ENCODE data around the gene ATAD1.
"Not testable (repeated sequence)": the region's sequence is repeated elsewhere in the genome, so short reads cannot be mapped to it uniquely, and the experiment has no call there.

ATAD1 gene

DNA sequence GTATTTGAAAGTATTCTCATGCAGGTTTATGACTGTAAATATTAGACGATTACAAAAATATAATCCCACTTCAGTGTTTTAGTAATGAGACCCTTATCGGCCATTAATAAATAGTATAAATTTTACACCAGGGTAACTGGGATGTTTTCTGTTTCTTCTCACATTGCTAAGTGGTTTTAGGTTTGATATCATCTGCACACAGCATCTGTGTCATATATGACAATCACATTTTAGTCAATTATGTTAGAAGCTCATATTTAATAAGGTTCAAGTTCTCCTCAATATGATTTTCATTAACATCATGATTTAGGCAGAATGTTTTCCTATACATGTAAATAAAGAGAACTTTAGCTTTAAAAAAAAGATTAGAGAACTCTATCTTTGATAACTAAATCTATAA lies 66.8 kb downstream of the ATAD1 start:
- DNase-seq, result no peak

DNA sequence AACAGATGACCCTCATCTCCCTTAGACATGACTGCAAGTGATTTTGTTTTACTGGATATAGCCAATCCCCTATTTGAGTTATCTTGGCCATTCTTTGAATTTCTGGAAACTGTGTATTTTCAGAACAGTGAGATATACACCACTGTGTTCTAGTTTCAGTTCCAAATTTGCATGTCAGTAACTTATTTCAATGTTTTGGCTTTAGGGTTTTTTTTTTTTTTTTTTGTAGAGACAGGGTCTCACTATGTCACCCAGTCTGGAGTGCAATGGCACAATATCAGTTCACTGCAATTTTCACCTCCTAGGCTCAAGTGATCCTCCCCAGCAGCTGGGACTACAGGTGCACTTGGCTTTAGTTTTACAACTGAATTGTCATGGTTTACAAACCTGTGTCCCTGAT lies 67.2 kb downstream of the ATAD1 start:
- DNase-seq, result no peak

DNA sequence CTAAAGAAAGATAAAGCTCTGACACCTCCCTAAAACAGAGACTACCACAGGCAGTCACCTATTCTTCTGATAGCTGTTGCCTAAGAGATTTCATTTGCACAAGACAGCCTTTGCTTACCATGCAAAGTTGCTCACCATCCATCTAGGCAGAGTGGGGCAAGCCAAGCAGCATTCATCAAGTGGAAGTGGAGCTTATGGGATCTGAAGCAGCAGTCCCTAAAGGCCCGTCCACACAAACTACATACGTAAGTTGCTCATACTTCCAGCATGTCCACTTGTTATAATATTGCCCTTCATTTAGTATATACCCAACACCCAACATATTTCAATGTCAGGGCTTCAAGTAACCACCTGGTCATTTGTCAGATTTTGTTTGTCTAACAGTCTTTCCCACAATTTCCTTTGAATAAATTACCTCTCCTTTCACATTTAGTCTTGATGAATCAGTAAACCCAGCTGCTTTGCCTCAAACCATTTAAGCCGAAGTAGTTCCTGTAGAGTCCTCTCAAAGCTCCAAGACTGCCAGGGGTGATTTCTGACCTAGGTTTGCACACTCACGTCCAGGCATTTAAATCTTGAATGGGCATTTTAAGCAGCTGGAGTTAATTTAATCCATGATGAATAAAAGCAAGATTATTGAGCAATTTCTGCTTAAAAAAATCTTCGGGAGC lies 67.9 kb downstream of the ATAD1 start:
- no peak for DNase-seq

DNA sequence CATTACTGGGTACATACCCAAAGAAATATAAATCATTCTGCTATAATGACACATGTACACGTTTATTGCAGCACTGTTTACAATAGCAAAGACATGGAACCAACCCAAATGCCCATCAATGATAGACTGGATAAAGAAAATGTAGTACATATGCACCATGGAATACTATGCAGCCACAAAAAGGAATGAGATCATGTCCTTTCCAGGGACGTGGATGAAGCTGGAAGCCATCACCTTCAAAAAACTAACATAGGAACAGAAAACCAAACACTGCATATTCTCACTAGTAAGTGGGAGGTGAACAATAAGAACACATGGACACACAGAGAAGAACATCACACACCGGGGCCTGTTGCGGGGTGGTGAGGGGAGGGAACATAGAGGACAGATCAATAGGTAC lies 69.8 kb downstream of the ATAD1 start:
- DNase-seq, result not testable (repeated sequence)

DNA sequence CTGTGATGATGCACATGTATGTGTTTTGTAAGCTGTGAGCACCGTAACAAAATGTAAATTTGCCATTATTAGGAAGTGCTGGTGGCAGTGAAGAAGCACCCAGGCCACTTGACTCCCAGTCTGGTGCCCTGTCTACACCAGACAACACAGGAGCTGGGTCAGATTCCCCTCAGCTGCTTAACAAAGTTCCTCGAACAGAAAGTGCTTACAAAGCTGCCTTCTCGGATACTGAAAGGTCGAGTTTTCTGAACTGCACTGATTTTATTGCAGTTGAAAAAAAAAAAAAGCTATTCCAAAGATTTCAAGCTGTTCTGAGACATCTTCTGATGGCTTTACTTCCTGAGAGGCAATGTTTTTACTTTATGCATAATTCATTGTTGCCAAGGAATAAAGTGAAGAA lies 71.1 kb downstream of the ATAD1 start:
- no peak for DNase-seq

DNA sequence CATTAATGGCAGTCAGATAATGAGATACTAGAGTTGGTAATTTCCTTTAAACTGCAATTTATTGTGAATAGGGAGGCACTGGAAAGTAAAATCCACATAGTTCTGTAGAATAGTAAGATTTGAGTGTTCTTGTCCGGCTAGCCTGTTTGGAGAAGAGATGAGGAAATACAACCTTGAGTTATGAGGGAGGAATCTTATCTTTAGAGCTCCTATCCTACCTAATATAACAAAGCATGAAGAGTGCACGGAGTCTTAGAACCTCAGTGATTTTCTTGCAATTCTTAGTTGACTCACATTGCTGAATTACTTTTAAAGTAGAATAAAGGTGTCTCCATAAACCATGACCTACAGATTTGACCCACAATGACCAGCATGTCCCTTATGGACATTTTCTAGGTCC lies 73.4 kb downstream of the ATAD1 start:
- no peak for DNase-seq

DNA sequence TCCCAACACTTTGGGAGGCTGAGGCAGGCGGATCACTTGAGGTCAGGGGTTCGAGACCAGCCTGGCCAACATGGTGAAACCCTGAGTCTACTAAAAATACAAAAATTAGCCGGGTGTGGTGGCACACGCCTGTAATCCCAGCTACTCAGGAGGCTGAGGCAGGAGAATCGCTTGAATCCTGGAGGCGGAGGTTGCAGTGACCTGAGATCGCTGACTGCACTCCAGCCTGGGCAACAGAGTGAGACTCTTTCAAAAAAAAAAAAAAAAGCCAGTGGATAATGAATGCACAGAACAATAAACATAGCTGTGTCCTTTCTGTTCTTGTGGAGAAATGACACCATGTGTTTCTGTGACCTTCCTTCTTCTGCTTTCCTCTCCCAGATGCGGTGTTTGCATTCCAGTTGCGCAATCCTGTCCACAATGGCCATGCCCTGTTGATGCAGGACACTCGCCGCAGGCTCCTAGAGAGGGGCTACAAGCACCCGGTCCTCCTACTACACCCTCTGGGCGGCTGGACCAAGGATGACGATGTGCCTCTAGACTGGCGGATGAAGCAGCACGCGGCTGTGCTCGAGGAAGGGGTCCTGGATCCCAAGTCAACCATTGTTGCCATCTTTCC lies 74.9 kb downstream of the ATAD1 start:
- DNase-seq, result not testable (repeated sequence)

DNA sequence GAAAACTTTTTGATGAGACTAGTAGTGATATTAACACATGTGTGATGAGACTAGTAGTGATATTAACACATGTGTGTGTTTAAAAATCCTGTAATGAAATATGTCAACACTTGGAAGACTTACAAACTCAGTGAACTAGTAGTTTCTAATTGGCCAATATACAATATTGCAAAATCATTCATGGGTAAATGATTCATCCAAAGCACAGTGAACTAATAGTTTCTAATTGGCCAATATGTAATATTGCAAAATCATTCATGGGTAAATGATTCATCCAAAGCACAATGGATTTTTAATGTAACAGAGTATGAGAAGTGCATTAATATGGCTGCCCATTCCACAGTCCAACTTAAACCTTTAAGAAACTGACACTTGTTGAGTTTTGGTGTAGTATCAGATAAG lies 77.8 kb downstream of the ATAD1 start:
- DNase-seq, result no peak

DNA sequence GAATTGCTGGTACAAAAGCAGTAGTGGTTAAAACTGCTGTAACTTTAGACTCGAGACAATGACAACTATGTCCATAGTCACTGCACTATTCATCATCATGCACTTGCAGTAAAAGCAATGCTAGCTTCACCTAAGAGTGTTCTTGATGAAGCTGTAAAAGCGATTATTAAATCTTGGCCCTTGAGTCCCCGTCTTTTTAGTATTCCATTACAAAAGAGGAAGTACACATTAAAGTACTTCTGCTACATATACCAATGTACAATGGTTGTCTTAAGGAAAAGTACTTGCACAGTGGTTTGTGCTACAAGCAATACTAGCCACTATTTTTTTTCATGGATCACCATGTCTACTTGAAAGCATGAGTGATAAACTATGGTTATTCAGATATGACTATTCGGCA lies 78.3 kb downstream of the ATAD1 start:
- no peak for DNase-seq

DNA sequence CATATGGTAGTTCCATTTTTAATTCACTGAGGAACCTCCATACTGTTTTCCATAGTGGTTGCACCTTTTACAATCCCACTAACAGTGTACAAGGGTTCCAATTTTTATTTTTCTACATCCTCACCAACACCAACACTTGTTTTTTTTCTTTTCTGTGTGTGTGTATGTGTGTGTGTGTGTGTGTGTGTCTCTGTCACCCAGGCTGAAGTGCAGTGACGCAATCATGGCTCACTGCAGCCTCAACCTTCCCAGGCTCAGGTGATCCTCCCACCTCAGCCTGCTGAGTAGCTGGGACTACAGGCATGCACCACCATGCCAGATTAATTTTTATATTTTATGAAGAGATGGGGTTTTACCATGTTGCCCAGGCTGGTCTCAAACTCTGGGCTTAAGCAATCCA lies 79.8 kb downstream of the ATAD1 start:
- not testable (repeated sequence) for DNase-seq

DNA sequence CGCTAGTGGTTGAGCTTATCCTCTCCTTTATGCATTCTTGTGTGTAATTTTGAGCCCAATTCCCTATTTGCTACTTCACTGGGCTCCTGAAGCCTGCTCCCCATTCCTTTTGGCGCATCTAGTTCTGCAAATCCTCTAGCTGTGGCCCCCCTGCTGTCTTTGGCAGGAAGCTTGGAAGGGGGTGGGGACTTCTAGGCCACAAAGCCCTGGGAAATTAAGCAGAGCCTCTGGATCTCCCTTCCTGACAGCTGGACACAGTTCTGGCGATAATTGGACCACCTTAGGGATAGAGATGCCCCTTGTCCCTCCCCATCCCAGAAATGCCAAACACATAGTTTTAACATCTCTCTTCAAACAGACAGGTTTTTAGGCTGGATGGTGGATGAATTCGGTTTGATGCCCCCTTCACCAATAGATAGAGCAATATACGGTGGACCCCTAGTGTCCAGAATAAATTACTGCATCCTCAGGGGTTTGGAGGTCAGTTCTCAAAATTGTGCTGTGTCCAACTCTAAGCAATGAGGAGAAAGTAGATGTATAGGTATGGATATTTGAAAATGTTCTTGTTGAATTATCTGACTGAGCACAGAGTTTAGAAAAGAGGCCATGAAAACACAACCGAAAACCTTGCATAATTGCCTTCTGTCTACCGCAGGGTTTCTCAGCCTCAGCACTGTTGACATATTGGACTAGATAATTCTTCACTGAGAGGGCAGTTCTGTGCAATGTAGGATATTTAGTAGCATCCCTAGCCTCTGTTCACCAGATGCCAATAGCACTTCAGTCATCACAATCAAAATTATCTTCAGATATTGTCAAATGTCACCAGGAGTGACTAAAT lies 82.8 kb downstream of the ATAD1 start:
- DNase-seq, result peak; percentile 11

DNA sequence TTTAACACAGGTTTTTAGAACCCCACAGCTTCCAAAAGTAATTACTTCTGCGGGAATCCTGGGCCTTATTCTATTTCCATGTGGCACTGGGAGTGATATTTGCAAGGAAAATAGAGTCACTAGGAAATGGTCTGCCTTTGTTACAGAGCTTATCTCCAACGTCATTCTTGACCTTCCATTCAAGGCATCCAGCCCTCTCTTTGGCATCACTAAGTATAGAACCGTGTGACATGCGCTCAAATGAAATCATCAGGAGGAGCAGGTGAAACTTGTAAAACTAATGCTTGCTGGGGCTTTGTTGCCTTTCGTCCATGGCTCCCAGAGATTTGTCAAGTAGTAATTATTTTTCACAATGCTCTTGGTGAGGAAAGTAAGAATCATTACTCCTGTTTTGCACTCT lies 84.9 kb downstream of the ATAD1 start:
- no peak for DNase-seq

DNA sequence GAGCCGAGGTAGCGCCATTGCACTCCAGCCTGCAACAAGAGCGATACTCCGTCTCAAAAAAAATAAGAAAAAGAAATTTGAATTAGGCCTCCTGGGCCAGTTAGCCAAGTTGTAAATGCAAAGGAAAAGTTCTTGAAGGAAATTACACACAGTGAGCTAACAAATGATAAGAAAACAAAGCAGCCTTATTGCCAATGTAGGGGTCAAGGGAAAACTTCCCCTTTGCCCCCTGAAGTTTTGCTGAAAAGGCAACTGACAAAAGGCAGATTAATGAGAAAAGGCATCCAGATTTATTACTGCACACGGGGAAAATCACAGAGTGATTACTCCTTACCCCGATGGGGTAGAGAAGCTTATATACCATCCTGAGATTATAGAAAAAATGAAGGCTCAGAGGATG lies 88.1 kb downstream of the ATAD1 start:
- no peak for DNase-seq

DNA sequence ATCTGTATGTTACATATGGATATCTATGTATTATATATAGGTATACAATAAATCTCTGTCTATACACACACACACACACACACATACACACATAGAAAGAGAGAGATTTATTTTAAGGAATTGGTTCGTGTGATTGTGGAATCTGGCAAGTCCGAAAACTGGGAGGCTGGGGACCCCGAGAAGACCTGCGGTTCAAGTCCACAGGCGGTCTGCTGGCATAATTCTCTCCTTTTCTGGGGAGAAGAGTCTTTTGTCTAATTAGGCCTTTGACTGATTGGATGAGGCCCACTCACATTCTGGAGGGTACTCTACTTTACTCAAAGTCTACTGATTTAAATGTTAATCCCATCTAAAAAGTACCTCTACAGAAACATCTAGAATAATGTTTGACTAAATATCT lies 93.2 kb downstream of the ATAD1 start:
- no peak for DNase-seq

DNA sequence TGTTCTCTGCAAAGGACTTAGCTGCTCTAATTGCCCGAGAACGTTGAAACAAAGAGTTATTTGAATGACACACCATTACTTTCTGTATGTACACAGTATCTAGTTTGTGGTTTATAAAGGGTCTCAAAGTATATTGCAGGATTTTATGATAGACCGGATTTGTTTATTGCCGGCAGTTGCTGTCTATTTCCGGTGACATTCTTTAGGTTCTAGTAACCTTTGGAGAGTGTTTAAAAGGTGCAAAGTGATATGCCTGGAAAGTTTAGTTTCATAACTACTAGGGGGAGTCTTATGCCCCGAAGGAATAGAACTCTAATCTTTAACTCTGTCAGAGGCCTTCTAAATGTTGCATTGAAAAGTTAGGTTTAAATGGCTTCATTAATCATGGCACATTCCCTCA lies 94.5 kb downstream of the ATAD1 start:
- DNase-seq, result no peak

DNA sequence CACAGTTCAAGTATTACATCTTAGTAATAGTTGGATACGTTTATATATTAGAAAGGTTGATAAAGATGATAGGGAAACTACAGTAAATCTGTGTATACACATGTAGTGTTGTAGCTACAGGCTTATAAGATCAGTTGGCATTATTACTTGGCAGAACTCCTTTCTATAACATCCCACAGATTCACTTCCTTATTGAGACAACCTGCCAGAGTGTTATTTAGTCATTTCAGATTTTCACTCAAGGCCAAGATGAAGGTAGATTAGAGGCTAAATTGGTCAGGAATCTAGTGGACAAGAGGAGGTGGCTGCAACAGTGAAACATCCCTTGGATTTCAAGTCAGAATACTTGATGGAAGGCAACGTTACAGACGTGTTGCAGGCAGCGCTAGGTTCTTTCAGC lies 95.3 kb downstream of the ATAD1 start:
- no peak for DNase-seq

DNA sequence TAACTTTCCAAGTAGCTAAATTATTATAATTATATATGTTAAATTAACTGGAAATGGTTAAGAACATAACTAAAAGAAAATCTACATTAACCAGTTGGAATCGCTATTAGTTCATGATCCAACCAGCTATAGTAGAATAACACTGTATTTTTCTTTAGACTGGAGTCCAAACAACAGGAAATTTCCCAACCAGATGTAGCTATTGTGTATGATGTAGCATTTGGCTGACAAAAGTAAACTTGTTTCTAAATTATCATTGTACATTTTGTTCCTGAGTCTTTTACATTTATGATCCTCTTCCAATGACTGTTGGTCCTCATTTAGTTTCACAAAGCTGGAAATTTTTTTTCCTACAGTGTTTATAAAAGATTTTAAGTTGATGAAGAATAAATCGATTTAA lies 96.2 kb downstream of the ATAD1 start:
- no peak for DNase-seq

DNA sequence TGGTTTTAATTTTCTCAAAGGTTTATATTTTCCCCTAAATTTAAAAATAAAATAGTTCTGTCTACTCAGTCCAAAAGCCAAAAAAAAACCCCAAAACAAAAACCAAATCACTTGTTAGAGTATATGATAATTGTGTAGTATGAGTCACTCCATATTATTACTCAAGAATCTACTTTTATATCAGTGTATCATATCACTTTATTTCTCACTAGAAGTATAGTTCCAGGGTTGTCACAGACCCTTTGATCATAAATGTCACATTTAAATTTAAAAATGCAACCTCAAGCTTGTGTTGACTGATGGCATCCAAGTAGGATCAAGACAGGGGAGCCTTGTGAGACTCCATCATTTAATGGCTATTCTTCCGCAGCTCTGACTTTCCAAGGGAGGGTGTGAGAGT lies 97.4 kb downstream of the ATAD1 start:
- no peak for DNase-seq

DNA sequence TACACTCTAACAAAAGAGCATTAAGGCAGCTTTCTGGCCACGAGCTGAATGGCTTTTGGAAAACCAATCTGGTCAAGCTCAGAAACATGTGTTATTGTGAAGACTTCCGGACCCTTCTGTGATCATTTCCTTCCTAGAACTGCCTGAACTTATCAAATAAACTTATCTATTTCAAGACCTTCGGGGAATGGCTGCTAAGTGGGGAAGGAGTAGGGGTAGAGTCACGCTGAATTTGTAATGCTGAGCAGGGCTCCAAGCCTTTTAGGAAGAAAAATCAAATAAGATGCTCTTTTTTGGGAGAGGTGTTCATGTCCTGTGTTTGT lies 101.7 kb downstream of the ATAD1 start:
- no peak for DNase-seq

DNA sequence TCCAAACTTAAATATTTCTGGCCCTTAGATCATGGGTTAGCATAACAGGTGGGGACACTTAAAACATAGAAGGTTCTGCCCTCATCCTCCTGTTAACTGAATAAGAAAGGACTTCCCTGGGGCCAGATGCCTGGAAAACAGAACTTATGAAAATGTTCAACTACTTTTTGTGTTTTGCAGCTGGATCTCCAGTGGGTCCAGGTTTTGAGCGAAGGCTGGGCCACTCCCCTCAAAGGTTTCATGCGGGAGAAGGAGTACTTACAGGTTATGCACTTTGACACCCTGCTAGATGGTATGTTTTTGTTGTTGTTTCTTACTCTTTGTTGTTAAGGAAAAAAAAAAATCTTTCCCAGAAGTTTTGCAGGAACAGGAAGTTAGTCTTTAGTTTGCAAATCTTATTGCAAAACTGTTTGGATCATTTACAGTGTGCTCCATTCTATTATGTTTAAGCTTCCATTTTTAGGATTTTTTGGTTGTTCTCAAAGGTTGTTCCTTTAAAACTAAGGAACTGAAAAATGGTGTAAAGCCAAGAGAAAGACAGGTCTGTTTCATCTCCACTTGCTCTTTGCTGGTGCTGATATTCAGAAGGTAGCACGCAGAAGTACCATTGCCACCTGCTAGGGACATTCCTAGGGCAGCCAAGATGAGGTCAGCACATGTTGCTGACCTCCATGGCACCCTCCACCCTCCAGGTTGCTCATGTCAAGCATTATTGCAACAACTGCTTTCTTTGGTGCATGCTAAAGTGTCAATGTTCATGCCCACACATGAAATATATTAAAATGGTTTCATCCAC lies 102.3 kb downstream of the ATAD1 start:
- no peak for DNase-seq

DNA sequence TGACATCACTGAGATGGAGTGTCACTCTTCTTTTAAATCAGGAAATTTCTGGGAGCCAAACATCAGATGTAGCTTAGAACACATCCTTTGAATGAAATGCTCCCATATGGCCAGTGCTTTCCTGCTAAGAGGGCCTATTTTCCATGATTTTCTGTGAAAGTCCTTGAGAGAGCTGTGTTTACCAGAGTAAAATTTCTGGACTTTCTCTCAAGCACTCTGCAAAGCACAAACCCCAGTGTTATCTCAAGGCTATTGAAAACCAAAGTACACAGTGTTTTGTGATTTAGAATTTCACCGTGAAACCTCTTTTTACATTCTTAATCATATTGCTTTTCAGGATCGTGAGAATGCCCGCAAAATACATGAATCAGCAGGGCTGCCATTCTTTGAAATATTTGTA lies 104.3 kb downstream of the ATAD1 start:
- DNase-seq, result no peak

DNA sequence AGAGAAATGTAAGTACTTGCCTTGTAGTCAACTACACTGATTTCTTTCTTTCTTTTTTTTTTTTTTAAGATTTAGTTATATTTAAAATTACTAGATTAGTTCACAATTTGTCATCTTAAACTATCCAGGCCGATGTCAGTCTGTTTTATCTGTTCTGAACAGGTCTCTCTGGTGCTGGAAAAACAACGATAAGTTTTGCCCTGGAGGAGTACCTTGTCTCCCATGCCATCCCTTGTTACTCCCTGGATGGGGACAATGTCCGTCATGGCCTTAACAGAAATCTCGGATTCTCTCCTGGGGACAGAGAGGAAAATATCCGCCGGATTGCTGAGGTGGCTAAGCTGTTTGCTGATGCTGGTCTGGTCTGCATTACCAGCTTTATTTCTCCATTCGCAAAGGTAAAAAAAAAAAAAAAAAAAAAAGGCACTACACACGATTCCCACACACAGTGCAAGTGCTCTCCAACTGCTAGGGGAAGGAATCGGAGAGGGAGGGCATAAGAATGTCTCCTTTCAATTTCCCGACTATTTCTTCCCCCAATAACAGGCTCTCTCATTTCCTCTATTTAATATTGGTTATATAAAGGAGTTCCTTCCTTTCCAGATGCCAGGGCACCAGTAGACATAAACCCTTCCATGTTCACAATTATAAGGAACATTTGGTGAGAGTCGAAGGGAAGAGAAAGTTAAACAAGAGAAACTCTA lies 105.0 kb downstream of the ATAD1 start:
- no peak for DNase-seq

DNA sequence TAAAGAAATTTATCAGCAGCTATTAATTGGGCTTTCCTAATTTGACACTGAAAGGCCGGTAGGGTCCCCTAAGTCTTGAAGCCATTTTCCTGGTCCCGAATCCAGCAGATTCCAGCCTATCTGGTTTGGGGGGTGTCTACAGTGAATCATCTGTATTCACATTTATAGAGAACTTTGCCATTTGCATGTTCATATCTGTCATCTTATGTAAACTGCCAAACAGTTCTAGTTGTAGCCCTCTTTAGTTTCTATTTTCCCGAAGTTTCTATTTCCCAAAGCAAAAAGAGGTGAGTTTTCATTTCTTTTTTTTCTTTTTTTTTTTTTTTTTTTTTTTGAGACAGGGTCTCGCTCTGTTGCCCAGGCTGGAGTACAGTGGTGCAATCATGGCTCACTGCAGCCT lies 110.8 kb downstream of the ATAD1 start:
- DNase-seq, result no peak

All from CD4-positive, alpha-beta T cell treated with Interleukin-12 subunit alpha and Interleukin-12 subunit beta, for 1 hour (primary cell).